ENCODE results near the gene PDILT. TPM values are rescaled to one million over a fixed set of nuclear protein-coding genes. Genes with fewer than 3 reads are reported as not detected.

Gene PDILT
- total RNA-seq, 1 experiment from 2014 or later = not detected

DNA sequence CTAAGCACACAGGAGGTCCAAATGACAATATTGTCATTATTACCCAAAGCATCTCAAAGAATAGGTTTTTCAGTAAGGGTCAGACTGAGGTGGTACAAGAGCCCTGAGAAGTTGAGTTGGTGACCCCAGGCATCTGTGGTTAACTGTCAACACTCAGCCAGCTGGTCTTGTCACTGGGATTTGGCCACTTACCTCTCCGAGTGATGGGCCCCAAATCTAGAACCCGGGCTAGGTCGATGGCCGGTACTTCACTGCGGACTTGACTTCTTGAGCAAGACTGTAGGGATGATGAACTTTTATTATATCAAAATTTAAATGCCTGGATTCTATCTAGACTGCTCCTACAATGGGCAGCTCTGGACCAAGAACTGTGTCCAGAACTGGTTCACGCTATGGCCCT is 88.8 kb downstream of the PDILT start (continued):
- TF ChIP-seq, protein P1, sequence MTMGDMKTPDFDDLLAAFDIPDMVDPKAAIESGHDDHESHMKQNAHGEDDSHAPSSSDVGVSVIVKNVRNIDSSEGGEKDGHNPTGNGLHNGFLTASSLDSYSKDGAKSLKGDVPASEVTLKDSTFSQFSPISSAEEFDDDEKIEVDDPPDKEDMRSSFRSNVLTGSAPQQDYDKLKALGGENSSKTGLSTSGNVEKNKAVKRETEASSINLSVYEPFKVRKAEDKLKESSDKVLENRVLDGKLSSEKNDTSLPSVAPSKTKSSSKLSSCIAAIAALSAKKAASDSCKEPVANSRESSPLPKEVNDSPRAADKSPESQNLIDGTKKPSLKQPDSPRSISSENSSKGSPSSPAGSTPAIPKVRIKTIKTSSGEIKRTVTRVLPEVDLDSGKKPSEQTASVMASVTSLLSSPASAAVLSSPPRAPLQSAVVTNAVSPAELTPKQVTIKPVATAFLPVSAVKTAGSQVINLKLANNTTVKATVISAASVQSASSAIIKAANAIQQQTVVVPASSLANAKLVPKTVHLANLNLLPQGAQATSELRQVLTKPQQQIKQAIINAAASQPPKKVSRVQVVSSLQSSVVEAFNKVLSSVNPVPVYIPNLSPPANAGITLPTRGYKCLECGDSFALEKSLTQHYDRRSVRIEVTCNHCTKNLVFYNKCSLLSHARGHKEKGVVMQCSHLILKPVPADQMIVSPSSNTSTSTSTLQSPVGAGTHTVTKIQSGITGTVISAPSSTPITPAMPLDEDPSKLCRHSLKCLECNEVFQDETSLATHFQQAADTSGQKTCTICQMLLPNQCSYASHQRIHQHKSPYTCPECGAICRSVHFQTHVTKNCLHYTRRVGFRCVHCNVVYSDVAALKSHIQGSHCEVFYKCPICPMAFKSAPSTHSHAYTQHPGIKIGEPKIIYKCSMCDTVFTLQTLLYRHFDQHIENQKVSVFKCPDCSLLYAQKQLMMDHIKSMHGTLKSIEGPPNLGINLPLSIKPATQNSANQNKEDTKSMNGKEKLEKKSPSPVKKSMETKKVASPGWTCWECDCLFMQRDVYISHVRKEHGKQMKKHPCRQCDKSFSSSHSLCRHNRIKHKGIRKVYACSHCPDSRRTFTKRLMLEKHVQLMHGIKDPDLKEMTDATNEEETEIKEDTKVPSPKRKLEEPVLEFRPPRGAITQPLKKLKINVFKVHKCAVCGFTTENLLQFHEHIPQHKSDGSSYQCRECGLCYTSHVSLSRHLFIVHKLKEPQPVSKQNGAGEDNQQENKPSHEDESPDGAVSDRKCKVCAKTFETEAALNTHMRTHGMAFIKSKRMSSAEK (CRISPR knock-in tag; IDR thresholded peaks at IDR 0.05; ENCODE audit: borderline replicate concordance) = no peak
- TF ChIP-seq CREB1 (CRISPR knock-in tag; IDR thresholded peaks at IDR 0.05) = no peak

DNA sequence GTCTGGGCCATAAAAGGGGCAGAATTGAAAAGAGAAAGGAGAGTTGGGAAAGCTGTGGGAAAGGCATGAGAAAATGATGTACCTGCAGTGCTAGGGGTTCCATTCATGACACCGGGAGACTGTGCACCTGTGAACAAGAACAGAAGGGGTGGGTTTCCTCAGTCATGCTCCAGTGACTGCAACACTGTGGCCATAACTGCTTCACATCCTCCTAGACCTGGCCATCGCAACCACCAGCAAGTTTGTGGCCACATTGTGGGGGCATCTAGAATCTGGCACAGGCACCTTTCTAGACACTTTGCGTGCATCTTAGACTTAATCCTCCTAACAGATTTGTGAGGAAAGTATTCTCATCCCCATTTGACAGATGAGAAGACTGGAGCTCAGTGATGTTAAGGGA is 90.0 kb downstream of the PDILT start:
- H3K9me3 Mint-ChIP-seq = peaks cover 17% of the 10 kb centered on the region
- ChIA-PET CTCF (interaction anchor here (1.9 to 2.3 kb wide), 2 partner anchors 14 to 407 kb away, joined by 5 to 9 read pairs; no protein-coding TSS in a partner anchor), POLR2A (no interaction called here)
- peaks cover 10% of the 10 kb centered on the region for H3K4me1 Mint-ChIP-seq
- H3K36me3 Mint-ChIP-seq = no peaks in the 10 kb centered on the region
- H3K27ac Mint-ChIP-seq = no peak overlapping the region
- DNase-seq (ENCODE audit: low spot score) = no peak
- TF ChIP-seq SOX15 (CRISPR knock-in tag; IDR thresholded peaks at IDR 0.05) (no peak), MYBL2 (CRISPR knock-in tag; IDR thresholded peaks at IDR 0.05) (no peak), TP53 (CRISPR knock-in tag; IDR thresholded peaks at IDR 0.05) (no peak), KAT7 (CRISPR knock-in tag; IDR thresholded peaks at IDR 0.05; ENCODE audit: borderline replicate concordance) (no peak)
- TF ChIP-seq, protein P2, sequence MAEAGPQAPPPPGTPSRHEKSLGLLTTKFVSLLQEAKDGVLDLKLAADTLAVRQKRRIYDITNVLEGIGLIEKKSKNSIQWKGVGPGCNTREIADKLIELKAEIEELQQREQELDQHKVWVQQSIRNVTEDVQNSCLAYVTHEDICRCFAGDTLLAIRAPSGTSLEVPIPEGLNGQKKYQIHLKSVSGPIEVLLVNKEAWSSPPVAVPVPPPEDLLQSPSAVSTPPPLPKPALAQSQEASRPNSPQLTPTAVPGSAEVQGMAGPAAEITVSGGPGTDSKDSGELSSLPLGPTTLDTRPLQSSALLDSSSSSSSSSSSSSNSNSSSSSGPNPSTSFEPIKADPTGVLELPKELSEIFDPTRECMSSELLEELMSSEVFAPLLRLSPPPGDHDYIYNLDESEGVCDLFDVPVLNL (CRISPR knock-in tag; IDR thresholded peaks at IDR 0.05; ENCODE audit: borderline replicate concordance, low read depth) = no peak
- TF ChIP-seq, protein P3, sequence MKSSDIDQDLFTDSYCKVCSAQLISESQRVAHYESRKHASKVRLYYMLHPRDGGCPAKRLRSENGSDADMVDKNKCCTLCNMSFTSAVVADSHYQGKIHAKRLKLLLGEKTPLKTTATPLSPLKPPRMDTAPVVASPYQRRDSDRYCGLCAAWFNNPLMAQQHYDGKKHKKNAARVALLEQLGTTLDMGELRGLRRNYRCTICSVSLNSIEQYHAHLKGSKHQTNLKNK (CRISPR knock-in tag; IDR thresholded peaks at IDR 0.05) = no peak
- TF ChIP-seq, protein P4, sequence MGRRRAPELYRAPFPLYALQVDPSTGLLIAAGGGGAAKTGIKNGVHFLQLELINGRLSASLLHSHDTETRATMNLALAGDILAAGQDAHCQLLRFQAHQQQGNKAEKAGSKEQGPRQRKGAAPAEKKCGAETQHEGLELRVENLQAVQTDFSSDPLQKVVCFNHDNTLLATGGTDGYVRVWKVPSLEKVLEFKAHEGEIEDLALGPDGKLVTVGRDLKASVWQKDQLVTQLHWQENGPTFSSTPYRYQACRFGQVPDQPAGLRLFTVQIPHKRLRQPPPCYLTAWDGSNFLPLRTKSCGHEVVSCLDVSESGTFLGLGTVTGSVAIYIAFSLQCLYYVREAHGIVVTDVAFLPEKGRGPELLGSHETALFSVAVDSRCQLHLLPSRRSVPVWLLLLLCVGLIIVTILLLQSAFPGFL (CRISPR knock-in tag; IDR thresholded peaks at IDR 0.05; ENCODE audit: borderline replicate concordance) = no peak
- TF ChIP-seq, protein P5, sequence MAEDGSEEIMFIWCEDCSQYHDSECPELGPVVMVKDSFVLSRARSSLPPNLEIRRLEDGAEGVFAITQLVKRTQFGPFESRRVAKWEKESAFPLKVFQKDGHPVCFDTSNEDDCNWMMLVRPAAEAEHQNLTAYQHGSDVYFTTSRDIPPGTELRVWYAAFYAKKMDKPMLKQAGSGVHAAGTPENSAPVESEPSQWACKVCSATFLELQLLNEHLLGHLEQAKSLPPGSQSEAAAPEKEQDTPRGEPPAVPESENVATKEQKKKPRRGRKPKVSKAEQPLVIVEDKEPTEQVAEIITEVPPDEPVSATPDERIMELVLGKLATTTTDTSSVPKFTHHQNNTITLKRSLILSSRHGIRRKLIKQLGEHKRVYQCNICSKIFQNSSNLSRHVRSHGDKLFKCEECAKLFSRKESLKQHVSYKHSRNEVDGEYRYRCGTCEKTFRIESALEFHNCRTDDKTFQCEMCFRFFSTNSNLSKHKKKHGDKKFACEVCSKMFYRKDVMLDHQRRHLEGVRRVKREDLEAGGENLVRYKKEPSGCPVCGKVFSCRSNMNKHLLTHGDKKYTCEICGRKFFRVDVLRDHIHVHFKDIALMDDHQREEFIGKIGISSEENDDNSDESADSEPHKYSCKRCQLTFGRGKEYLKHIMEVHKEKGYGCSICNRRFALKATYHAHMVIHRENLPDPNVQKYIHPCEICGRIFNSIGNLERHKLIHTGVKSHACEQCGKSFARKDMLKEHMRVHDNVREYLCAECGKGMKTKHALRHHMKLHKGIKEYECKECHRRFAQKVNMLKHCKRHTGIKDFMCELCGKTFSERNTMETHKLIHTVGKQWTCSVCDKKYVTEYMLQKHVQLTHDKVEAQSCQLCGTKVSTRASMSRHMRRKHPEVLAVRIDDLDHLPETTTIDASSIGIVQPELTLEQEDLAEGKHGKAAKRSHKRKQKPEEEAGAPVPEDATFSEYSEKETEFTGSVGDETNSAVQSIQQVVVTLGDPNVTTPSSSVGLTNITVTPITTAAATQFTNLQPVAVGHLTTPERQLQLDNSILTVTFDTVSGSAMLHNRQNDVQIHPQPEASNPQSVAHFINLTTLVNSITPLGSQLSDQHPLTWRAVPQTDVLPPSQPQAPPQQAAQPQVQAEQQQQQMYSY (CRISPR knock-in tag; IDR thresholded peaks at IDR 0.05) = no peak
- TF ChIP-seq, protein P6, sequence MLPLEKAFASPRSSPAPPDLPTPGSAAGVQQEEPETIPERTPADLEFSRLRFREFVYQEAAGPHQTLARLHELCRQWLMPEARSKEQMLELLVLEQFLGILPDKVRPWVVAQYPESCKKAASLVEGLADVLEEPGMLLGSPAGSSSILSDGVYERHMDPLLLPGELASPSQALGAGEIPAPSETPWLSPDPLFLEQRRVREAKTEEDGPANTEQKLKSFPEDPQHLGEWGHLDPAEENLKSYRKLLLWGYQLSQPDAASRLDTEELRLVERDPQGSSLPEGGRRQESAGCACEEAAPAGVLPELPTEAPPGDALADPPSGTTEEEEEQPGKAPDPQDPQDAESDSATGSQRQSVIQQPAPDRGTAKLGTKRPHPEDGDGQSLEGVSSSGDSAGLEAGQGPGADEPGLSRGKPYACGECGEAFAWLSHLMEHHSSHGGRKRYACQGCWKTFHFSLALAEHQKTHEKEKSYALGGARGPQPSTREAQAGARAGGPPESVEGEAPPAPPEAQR (CRISPR knock-in tag; IDR thresholded peaks at IDR 0.05) = no peak
- H3K27me3 Mint-ChIP-seq (ENCODE audit: low read depth) = no peaks in the 10 kb centered on the region
- no peak overlapping the region for H3K4me3 Mint-ChIP-seq
- ATAC-seq = no peak
